ENCODE results near the gene MTAP. TPM values are rescaled to one million over a fixed set of nuclear protein-coding genes. Genes with fewer than 3 reads are reported as not detected.

Gene MTAP
- total and polyA plus RNA-seq, 5 donors from 2014 or later: 8.2 to 22.5 (median 15.0) TPM

GRCh38 chr9:21969951-21970799 is 167.7 kb downstream of the MTAP start:
- peaks cover 20 to 37% of the 10 kb centered on the region in 2 experiments for H3K9me3 ChIP-seq (ENCODE audit: control insufficient read depth in 2 of 2, low read length in 2 of 2)
- H3K36me3 Mint-ChIP-seq: peaks cover 8% of the 10 kb centered on the region

GRCh38 chr9:21970800-21971640 is 168.6 kb downstream of the MTAP start:
- Mint-ChIP-seq H3K9me3 (peaks cover 0 to 30% (median 4%) of the 10 kb centered on the region in 7 donors), H3K27me3 (peaks cover 92% of the 10 kb centered on the region), H3K36me3 (peaks cover 8% of the 10 kb centered on the region), H3K27ac (no peak overlapping the region), H3K4me3 (peak overlapping the region in 1 of 4 donors; percentile 85), H3K4me1 (peaks cover 16 to 51% (median 33%) of the 10 kb centered on the region in 4 donors)
- peaks cover 81% of the 10 kb centered on the region for H3K27me3 ChIP-seq (ENCODE audit: control insufficient read depth, insufficient read depth, low read length)
- no peak overlapping the region for H3K4me3 ChIP-seq (ENCODE audit: low read depth, low read length)
- H3K27ac ChIP-seq (ENCODE audit: insufficient read depth, low read length, poor library complexity, severe bottlenecking): no peak overlapping the region
- peaks cover 20 to 37% of the 10 kb centered on the region in 2 experiments for H3K9me3 ChIP-seq (ENCODE audit: control insufficient read depth in 2 of 2, low read length in 2 of 2)
- no peaks in the 10 kb centered on the region for H3K36me3 ChIP-seq (ENCODE audit: control insufficient read depth, insufficient read depth, low read length)
- H3K4me1 ChIP-seq (ENCODE audit: control insufficient read depth, insufficient read depth, low read length, poor library complexity, severe bottlenecking): peaks cover 31% of the 10 kb centered on the region
- ATAC-seq (ENCODE audit: low read depth in 2 of 2): no peak
- no peak for DNase-seq

More at GRCh38 chr9:21969951-21970799, 167.7 kb downstream of the MTAP start:
- peaks cover 0 to 30% (median 4%) of the 10 kb centered on the region in 7 donors for H3K9me3 Mint-ChIP-seq
- H3K4me1 ChIP-seq (ENCODE audit: control insufficient read depth, insufficient read depth, low read length, poor library complexity, severe bottlenecking): peaks cover 31% of the 10 kb centered on the region
- ATAC-seq (ENCODE audit: low read depth in 2 of 2): no peak
- peaks cover 10 to 51% (median 32%) of the 10 kb centered on the region in 4 donors for H3K4me1 Mint-ChIP-seq
- no peak overlapping the region for H3K27ac ChIP-seq (ENCODE audit: insufficient read depth, low read length, poor library complexity, severe bottlenecking)
- peaks cover 92% of the 10 kb centered on the region for H3K27me3 Mint-ChIP-seq
- H3K27ac Mint-ChIP-seq: peak overlapping the region in 1 of 3 donors; percentile 32
- H3K27me3 ChIP-seq (ENCODE audit: control insufficient read depth, insufficient read depth, low read length): peaks cover 79% of the 10 kb centered on the region
- H3K36me3 ChIP-seq (ENCODE audit: control insufficient read depth, insufficient read depth, low read length): no peaks in the 10 kb centered on the region
- peak overlapping the region in 2 of 4 donors; percentile 16 to 77 for H3K4me3 Mint-ChIP-seq
- H3K4me3 ChIP-seq (ENCODE audit: low read depth, low read length): no peak overlapping the region
- DNase-seq: no peak

DNA sequence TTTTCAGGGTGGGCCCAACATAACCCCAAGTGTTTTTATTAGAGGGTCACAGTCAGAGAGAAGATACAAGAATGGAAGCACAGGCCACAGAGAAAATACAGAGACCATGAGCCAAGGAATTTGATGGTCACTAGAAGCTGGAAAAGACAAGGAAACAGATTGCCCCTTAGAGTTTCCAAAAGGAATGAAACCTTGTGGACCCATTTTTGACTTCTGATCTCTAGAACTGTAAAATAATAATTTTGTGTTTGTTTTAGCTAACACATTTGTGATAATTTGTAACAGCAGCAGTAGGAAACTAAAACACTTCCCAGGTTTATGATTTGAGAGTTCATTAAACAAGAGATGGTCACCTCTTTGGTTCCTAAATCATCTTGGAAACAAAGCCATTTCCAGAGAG is 169.9 kb downstream of the MTAP start:
- Histone ChIP-seq H3K27ac (ENCODE audit: insufficient read depth, low read length, poor library complexity, severe bottlenecking) (no peak overlapping the region), H3K4me3 (ENCODE audit: low read depth, low read length) (no peak overlapping the region), H3K36me3 (ENCODE audit: control insufficient read depth, insufficient read depth, low read length) (no peaks in the 10 kb centered on the region), H3K27me3 (ENCODE audit: control insufficient read depth, insufficient read depth, low read length) (peaks cover 78% of the 10 kb centered on the region), H3K9me3 (ENCODE audit: control insufficient read depth in 2 of 2, low read length in 2 of 2) (peaks cover 20 to 32% of the 10 kb centered on the region in 2 experiments), H3K4me1 (ENCODE audit: control insufficient read depth, insufficient read depth, low read length, poor library complexity, severe bottlenecking) (peaks cover 31% of the 10 kb centered on the region)
- Mint-ChIP-seq H3K4me3 (no peak overlapping the region), H3K9me3 (peaks cover 0 to 30% (median 2%) of the 10 kb centered on the region in 7 donors), H3K27ac (no peak overlapping the region), H3K36me3 (peaks cover 8% of the 10 kb centered on the region), H3K4me1 (peaks cover 11 to 50% (median 31%) of the 10 kb centered on the region in 4 donors), H3K27me3 (peaks cover 94% of the 10 kb centered on the region)
- ATAC-seq (ENCODE audit: low read depth in 2 of 2) (no peak), DNase-seq (no peak)

- Mint-ChIP-seq H3K9me3 (peaks cover 1 to 19% (median 7%) of the 10 kb centered on the region in 7 donors), H3K27ac (no peak overlapping the region), H3K4me3 (peak overlapping the region; percentile 77 to 95 (median 84)), H3K4me1 (peaks cover 19 to 40% (median 23%) of the 10 kb centered on the region in 4 donors), H3K36me3 (peaks cover 4% of the 10 kb centered on the region), H3K27me3 (peaks cover 92% of the 10 kb centered on the region)
- Histone ChIP-seq H3K27me3 (ENCODE audit: control insufficient read depth, insufficient read depth, low read length) (peaks cover 76% of the 10 kb centered on the region), H3K27ac (ENCODE audit: insufficient read depth, low read length, poor library complexity, severe bottlenecking) (no peak overlapping the region), H3K9me3 (ENCODE audit: control insufficient read depth in 2 of 2, low read length in 2 of 2) (peaks cover 7 to 13% of the 10 kb centered on the region in 2 experiments), H3K36me3 (ENCODE audit: control insufficient read depth, insufficient read depth, low read length) (no peaks in the 10 kb centered on the region), H3K4me1 (ENCODE audit: control insufficient read depth, insufficient read depth, low read length, poor library complexity, severe bottlenecking) (peaks cover 22% of the 10 kb centered on the region), H3K4me3 (ENCODE audit: low read depth, low read length) (peak overlapping the region; percentile 18)
- no peak for ATAC-seq (ENCODE audit: low read depth in 2 of 2)
- no peak for DNase-seq
Observed at GRCh38 chr9:21974343-21974721, 171.9 kb downstream of the MTAP start.

DNA sequence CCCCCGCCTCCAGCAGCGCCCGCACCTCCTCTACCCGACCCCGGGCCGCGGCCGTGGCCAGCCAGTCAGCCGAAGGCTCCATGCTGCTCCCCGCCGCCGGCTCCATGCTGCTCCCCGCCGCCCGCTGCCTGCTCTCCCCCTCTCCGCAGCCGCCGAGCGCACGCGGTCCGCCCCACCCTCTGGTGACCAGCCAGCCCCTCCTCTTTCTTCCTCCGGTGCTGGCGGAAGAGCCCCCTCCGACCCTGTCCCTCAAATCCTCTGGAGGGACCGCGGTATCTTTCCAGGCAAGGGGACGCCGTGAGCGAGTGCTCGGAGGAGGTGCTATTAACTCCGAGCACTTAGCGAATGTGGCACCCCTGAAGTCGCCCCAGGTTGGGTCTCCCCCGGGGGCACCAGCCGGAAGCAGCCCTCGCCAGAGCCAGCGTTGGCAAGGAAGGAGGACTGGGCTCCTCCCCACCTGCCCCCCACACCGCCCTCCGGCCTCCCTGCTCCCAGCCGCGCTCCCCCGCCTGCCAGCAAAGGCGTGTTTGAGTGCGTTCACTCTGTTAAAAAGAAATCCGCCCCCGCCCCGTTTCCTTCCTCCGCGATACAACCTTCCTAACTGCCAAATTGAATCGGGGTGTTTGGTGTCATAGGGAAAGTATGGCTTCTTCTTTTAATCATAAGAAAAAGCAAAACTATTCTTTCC is 172.4 kb downstream of the MTAP start:
- Histone ChIP-seq H3K27ac (ENCODE audit: insufficient read depth, low read length, poor library complexity, severe bottlenecking) (no peak overlapping the region), H3K4me3 (ENCODE audit: low read depth, low read length) (peak overlapping the region; percentile 34), H3K9me3 (ENCODE audit: control insufficient read depth in 2 of 2, low read length in 2 of 2) (peaks cover 5 to 8% of the 10 kb centered on the region in 2 experiments), H3K36me3 (ENCODE audit: control insufficient read depth, insufficient read depth, low read length) (no peaks in the 10 kb centered on the region), H3K4me1 (ENCODE audit: control insufficient read depth, insufficient read depth, low read length, poor library complexity, severe bottlenecking) (peaks cover 22% of the 10 kb centered on the region), H3K27me3 (ENCODE audit: control insufficient read depth, insufficient read depth, low read length) (peaks cover 77% of the 10 kb centered on the region)
- peak; percentile 56 to 66 for ATAC-seq (ENCODE audit: low read depth in 2 of 2)
- peak in 2 of 3 donors; percentile 27 to 67 for DNase-seq
- H3K4me1 Mint-ChIP-seq: peaks cover 22 to 38% (median 23%) of the 10 kb centered on the region in 4 donors
- peaks cover 92% of the 10 kb centered on the region for H3K27me3 Mint-ChIP-seq
- peak overlapping the region; percentile 77 to 95 (median 84) for H3K4me3 Mint-ChIP-seq
- H3K36me3 Mint-ChIP-seq: peaks cover 6% of the 10 kb centered on the region
- peak overlapping the region in 1 of 3 donors; percentile 26 for H3K27ac Mint-ChIP-seq
- peaks cover 1 to 18% (median 8%) of the 10 kb centered on the region in 7 donors for H3K9me3 Mint-ChIP-seq

DNA sequence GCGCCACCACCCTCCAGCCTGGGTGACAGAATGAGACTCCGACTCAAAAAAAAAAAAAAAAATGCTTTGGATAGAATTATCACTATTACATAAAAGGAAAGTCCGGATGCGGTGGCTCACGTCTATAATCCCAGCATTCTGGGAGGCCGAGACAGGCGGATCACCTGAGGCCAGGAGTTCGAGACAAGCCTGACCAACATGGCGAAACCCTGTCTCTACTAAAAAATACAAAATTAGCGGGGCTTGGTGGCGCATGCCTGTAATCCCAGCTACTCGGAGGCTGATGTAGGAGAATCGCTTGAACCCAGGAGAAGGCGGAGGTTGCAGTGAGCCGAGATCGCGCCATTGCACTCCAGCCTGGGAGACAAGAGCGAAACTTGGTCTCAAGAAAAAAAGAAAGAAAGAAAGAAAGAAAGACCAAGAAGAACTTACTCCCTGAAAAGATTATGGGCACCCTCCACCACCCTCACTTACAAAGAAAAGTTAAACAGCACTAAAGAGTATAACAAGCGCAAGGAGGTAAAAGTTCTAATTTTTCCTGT is 174.0 kb downstream of the MTAP start:
- peaks cover 18 to 34% (median 21%) of the 10 kb centered on the region in 4 donors for H3K4me1 Mint-ChIP-seq
- H3K4me3 Mint-ChIP-seq: peak overlapping the region in 2 of 4 donors; percentile 2 to 40
- H3K27me3 ChIP-seq (ENCODE audit: control insufficient read depth, insufficient read depth, low read length): peaks cover 73% of the 10 kb centered on the region
- H3K4me3 ChIP-seq (ENCODE audit: low read depth, low read length): no peak overlapping the region
- H3K27me3 Mint-ChIP-seq: peaks cover 83% of the 10 kb centered on the region
- H3K27ac ChIP-seq (ENCODE audit: insufficient read depth, low read length, poor library complexity, severe bottlenecking): no peak overlapping the region
- no peaks in the 10 kb centered on the region for H3K36me3 ChIP-seq (ENCODE audit: control insufficient read depth, insufficient read depth, low read length)
- no peak overlapping the region for H3K27ac Mint-ChIP-seq
- peaks cover 3% of the 10 kb centered on the region for H3K36me3 Mint-ChIP-seq
- DNase-seq (no peak), ATAC-seq (ENCODE audit: low read depth in 2 of 2) (no peak)
- no peaks in the 10 kb centered on the region for H3K9me3 ChIP-seq (ENCODE audit: control insufficient read depth in 2 of 2, low read length in 2 of 2)
- H3K9me3 Mint-ChIP-seq: peaks cover 0 to 11% (median 8%) of the 10 kb centered on the region in 7 donors
- peaks cover 22% of the 10 kb centered on the region for H3K4me1 ChIP-seq (ENCODE audit: control insufficient read depth, insufficient read depth, low read length, poor library complexity, severe bottlenecking)

- Mint-ChIP-seq H3K27ac (no peak overlapping the region), H3K4me1 (peaks cover 0 to 18% (median 3%) of the 10 kb centered on the region in 4 donors), H3K36me3 (peaks cover 3% of the 10 kb centered on the region), H3K27me3 (peaks cover 74% of the 10 kb centered on the region), H3K4me3 (no peak overlapping the region), H3K9me3 (peaks cover 0 to 11% (median 2%) of the 10 kb centered on the region in 7 donors)
- Histone ChIP-seq H3K27ac (ENCODE audit: insufficient read depth, low read length, poor library complexity, severe bottlenecking) (no peak overlapping the region), H3K36me3 (ENCODE audit: control insufficient read depth, insufficient read depth, low read length) (no peaks in the 10 kb centered on the region), H3K9me3 (ENCODE audit: control insufficient read depth in 2 of 2, low read length in 2 of 2) (no peaks in the 10 kb centered on the region), H3K4me1 (ENCODE audit: control insufficient read depth, insufficient read depth, low read length, poor library complexity, severe bottlenecking) (no peaks in the 10 kb centered on the region), H3K4me3 (ENCODE audit: low read depth, low read length) (no peak overlapping the region), H3K27me3 (ENCODE audit: control insufficient read depth, insufficient read depth, low read length) (peaks cover 57% of the 10 kb centered on the region)
- ATAC-seq (ENCODE audit: low read depth in 2 of 2): no peak
- no peak for DNase-seq
Observed at GRCh38 chr9:21982391-21982790, 180.0 kb downstream of the MTAP start.
